HG03571 (cell line): ENCODE measurements around the gene HADHA.

ENCODE experiments used
- ATAC-seq: cut with Tn5 transposase; IDR thresholded peaks from one replicate; pipeline ENCODE4 v1.9.1; 2021; ENCODE audit not compliant: unreplicated experiment

The HADHA gene

GRCh38 chr2:26245810-26246209, 1.4 kb upstream of the HADHA start:
- peak; percentile 48 for ATAC-seq

GRCh38 chr2:26245231-26245732, 850 bp upstream of the HADHA start:
- ATAC-seq = no peak

GRCh38 chr2:26243470-26244308, 743 bp downstream of the HADHA start:
- no peak for ATAC-seq

GRCh38 chr2:26241928-26242436, 2.5 kb downstream of the HADHA start:
- no peak for ATAC-seq

- ATAC-seq = no peak
Observed at GRCh38 chr2:26238311-26238958, 6.0 kb downstream of the HADHA start.

GRCh38 chr2:26237868-26238267, 6.6 kb downstream of the HADHA start:
- ATAC-seq = no peak

GRCh38 chr2:26235089-26235488, 9.3 kb downstream of the HADHA start:
- ATAC-seq = no peak

GRCh38 chr2:26230806-26231205, 13.6 kb downstream of the HADHA start:
- ATAC-seq = no peak

GRCh38 chr2:26229595-26229994, 14.8 kb downstream of the HADHA start:
- no peak for ATAC-seq

- no peak for ATAC-seq
Observed at GRCh38 chr2:26224095-26224494, 20.3 kb downstream of the HADHA start.

- ATAC-seq = no peak
Observed at GRCh38 chr2:26223018-26223417, 21.4 kb downstream of the HADHA start.

- ATAC-seq = no peak
Observed at GRCh38 chr2:26217720-26218119, 26.7 kb downstream of the HADHA start.

- no peak for ATAC-seq
Observed at GRCh38 chr2:26216587-26216986, 27.8 kb downstream of the HADHA start.

- no peak for ATAC-seq
Observed at GRCh38 chr2:26215833-26216232, 28.6 kb downstream of the HADHA start.

GRCh38 chr2:26214759-26215158, 29.7 kb downstream of the HADHA start:
- no peak for ATAC-seq

GRCh38 chr2:26212011-26212410, 32.4 kb downstream of the HADHA start:
- no peak for ATAC-seq

GRCh38 chr2:26203906-26204305, 40.5 kb downstream of the HADHA start:
- ATAC-seq = no peak

GRCh38 chr2:26202981-26203490, 41.4 kb downstream of the HADHA start:
- no peak for ATAC-seq

GRCh38 chr2:26197516-26197915, 46.9 kb downstream of the HADHA start:
- ATAC-seq = no peak

- no peak for ATAC-seq
Observed at GRCh38 chr2:26196683-26197418, 47.6 kb downstream of the HADHA start.
